Measurements from ENCODE around the gene ZSCAN29.
"Not testable (repeated sequence)": the region's sequence is repeated elsewhere in the genome, so short reads cannot be mapped to it uniquely, and the experiment has no call there.

The ZSCAN29 gene

GRCh38 chr15:43370975-43371974, at the start of gene ZSCAN29, which contains the start of gene TUBGCP4:
Gene ZSCAN29 (minus strand): TSS chr15:43371043. CDS start chr15:43369913, 1,130 bp downstream.
Gene TUBGCP4 (plus strand): TSS chr15:43371101. CDS start chr15:43371355, 254 bp downstream.
- DNase-seq = peak; percentile 29 to 60 (median 48)

GRCh38 chr15:43420435-43420834, 49.6 kb upstream of the ZSCAN29 start:
- no peak for DNase-seq

- DNase-seq = no peak
Observed at GRCh38 chr15:43414196-43414595, 43.4 kb upstream of the ZSCAN29 start.

- DNase-seq = no peak
Observed at GRCh38 chr15:43412096-43412495, 41.3 kb upstream of the ZSCAN29 start.

GRCh38 chr15:43410572-43411214, 39.9 kb upstream of the ZSCAN29 start:
- DNase-seq = no peak

- no peak for DNase-seq
Observed at GRCh38 chr15:43408789-43409188, 37.9 kb upstream of the ZSCAN29 start.

GRCh38 chr15:43406808-43407207, 36.0 kb upstream of the ZSCAN29 start:
- DNase-seq = no peak

- DNase-seq = no peak
Observed at GRCh38 chr15:43406189-43406588, 35.3 kb upstream of the ZSCAN29 start.

- DNase-seq = no peak
Observed at GRCh38 chr15:43404130-43404529, 33.3 kb upstream of the ZSCAN29 start.

- no peak for DNase-seq
Observed at GRCh38 chr15:43403616-43404015, 32.8 kb upstream of the ZSCAN29 start.

- DNase-seq = no peak
Observed at GRCh38 chr15:43402255-43402654, 31.4 kb upstream of the ZSCAN29 start.

GRCh38 chr15:43393592-43393991, 22.7 kb upstream of the ZSCAN29 start:
- DNase-seq = not testable (repeated sequence)

GRCh38 chr15:43390723-43391122, 19.9 kb upstream of the ZSCAN29 start:
- DNase-seq = no peak

- DNase-seq = no peak
Observed at GRCh38 chr15:43383070-43383469, 12.2 kb upstream of the ZSCAN29 start.

GRCh38 chr15:43382310-43382709, 11.5 kb upstream of the ZSCAN29 start:
- DNase-seq = no peak

GRCh38 chr15:43378601-43379000, 7.8 kb upstream of the ZSCAN29 start:
- no peak for DNase-seq

- peak in 1 of 4 experiments; percentile 1 for DNase-seq
Observed at GRCh38 chr15:43376017-43376705, 5.3 kb upstream of the ZSCAN29 start.

- no peak for DNase-seq
Observed at GRCh38 chr15:43370310-43370974, 401 bp downstream of the ZSCAN29 start.

- no peak for DNase-seq
Observed at GRCh38 chr15:43361313-43361903, 9.4 kb downstream of the ZSCAN29 start.

- no peak for DNase-seq
Observed at GRCh38 chr15:43360821-43361220, 10.0 kb downstream of the ZSCAN29 start.

GRCh38 chr15:43352693-43353382, 18.0 kb downstream of the ZSCAN29 start:
- DNase-seq = no peak

- no peak for DNase-seq
Observed at GRCh38 chr15:43347114-43347513, 23.7 kb downstream of the ZSCAN29 start.

Measured in activated naive CD4-positive, alpha-beta T cell (primary cell).